GM18867 (cell line): ENCODE measurements around the gene HERPUD1.
A peak's percentile ranks its signal among the peaks of the same experiment; 100 is the strongest.
"Not testable (repeated sequence)": the region's sequence is repeated elsewhere in the genome, so short reads cannot be mapped to it uniquely, and the experiment has no call there.

Experiments used
- ATAC-seq: cut with Tn5 transposase; IDR thresholded peaks from one replicate; pipeline ENCODE4 v1.9.1; 2021; ENCODE audit warnings: mild to moderate bottlenecking, moderate library complexity; ENCODE audit not compliant: unreplicated experiment

The HERPUD1 gene

GRCh38 chr16:56933828-56934598, 2.1 kb downstream of the HERPUD1 start:
- ATAC-seq = no peak

- not testable (repeated sequence) for ATAC-seq
Observed at GRCh38 chr16:56934599-56935145, 2.7 kb downstream of the HERPUD1 start.

GRCh38 chr16:56935201-56935600, 3.3 kb downstream of the HERPUD1 start:
- ATAC-seq = no peak

- ATAC-seq = no peak
Observed at GRCh38 chr16:56936491-56936890, 4.5 kb downstream of the HERPUD1 start.

GRCh38 chr16:56936950-56937349, 5.0 kb downstream of the HERPUD1 start:
- no peak for ATAC-seq

GRCh38 chr16:56938664-56939513, 6.9 kb downstream of the HERPUD1 start:
- ATAC-seq = no peak

- ATAC-seq = no peak
Observed at GRCh38 chr16:56939801-56940200, 7.9 kb downstream of the HERPUD1 start.

GRCh38 chr16:56941092-56941491, 9.2 kb downstream of the HERPUD1 start:
- ATAC-seq = no peak

GRCh38 chr16:56941856-56942331, 10.0 kb downstream of the HERPUD1 start:
- no peak for ATAC-seq

- no peak for ATAC-seq
Observed at GRCh38 chr16:56943761-56944375, 11.9 kb downstream of the HERPUD1 start.

- no peak for ATAC-seq
Observed at GRCh38 chr16:56944954-56945839, 13.3 kb downstream of the HERPUD1 start.

GRCh38 chr16:56945847-56946527, 14.0 kb downstream of the HERPUD1 start:
- no peak for ATAC-seq

GRCh38 chr16:56946767-56947603, 15.0 kb downstream of the HERPUD1 start:
- ATAC-seq = no peak

GRCh38 chr16:56947604-56947995, 15.7 kb downstream of the HERPUD1 start:
- ATAC-seq = no peak

GRCh38 chr16:56948234-56948633, 16.3 kb downstream of the HERPUD1 start:
- no peak for ATAC-seq

GRCh38 chr16:56950051-56950450, 18.1 kb downstream of the HERPUD1 start:
- ATAC-seq = no peak

GRCh38 chr16:56950455-56950854, 18.5 kb downstream of the HERPUD1 start:
- ATAC-seq = no peak

- ATAC-seq = peak; percentile 67
Observed at GRCh38 chr16:56950881-56951771, 19.2 kb downstream of the HERPUD1 start.
